ENCODE results near the gene NEDD4L.

NEDD4L gene

GRCh38 chr18:58096658-58097057, 52.6 kb downstream of the NEDD4L start:
- Histone ChIP-seq H3K36me3 (ENCODE audit: insufficient read depth, low read length) (no peaks in the 10 kb centered on the region), H3K4me3 (ENCODE audit: low read length) (no peak overlapping the region), H3K9me3 (ENCODE audit: insufficient read depth, low read depth, low read length) (no peaks in the 10 kb centered on the region), H3K27ac (ENCODE audit: low read depth, low read length) (no peak overlapping the region), H3K27me3 (ENCODE audit: insufficient read depth, low read length) (no peaks in the 10 kb centered on the region), H3K4me1 (ENCODE audit: insufficient read depth, low read length) (peaks cover 52% of the 10 kb centered on the region), H3K9ac (ENCODE audit: low read depth, low read length) (no peak overlapping the region)
- 94% methylated on average over 1 of the region's 1 CpG for WGBS

- no peaks in the 10 kb centered on the region for H3K9me3 ChIP-seq (ENCODE audit: insufficient read depth, low read depth, low read length)
- no peaks in the 10 kb centered on the region for H3K27me3 ChIP-seq (ENCODE audit: insufficient read depth, low read length)
- no peaks in the 10 kb centered on the region for H3K36me3 ChIP-seq (ENCODE audit: insufficient read depth, low read length)
- WGBS: 94% methylated on average over 7 of the region's 8 CpGs
- H3K4me1 ChIP-seq (ENCODE audit: insufficient read depth, low read length): peaks cover 59% of the 10 kb centered on the region
- no peak overlapping the region for H3K4me3 ChIP-seq (ENCODE audit: low read length)
- no peak overlapping the region for H3K27ac ChIP-seq (ENCODE audit: low read depth, low read length)
- H3K9ac ChIP-seq (ENCODE audit: low read depth, low read length): no peak overlapping the region
These were observed 53.3 kb downstream of the NEDD4L start for GRCh38 chr18:58097121-58097906.

- Histone ChIP-seq H3K27me3 (ENCODE audit: insufficient read depth, low read length) (no peaks in the 10 kb centered on the region), H3K27ac (ENCODE audit: low read depth, low read length) (no peak overlapping the region), H3K4me1 (ENCODE audit: insufficient read depth, low read length) (peaks cover 63% of the 10 kb centered on the region), H3K9ac (ENCODE audit: low read depth, low read length) (no peak overlapping the region), H3K9me3 (ENCODE audit: insufficient read depth, low read depth, low read length) (no peaks in the 10 kb centered on the region), H3K4me3 (ENCODE audit: low read length) (no peak overlapping the region), H3K36me3 (ENCODE audit: insufficient read depth, low read length) (no peaks in the 10 kb centered on the region)
- WGBS: over 99% methylated on average over 5 of the region's 5 CpGs
These were observed 53.8 kb downstream of the NEDD4L start for GRCh38 chr18:58097907-58098166.

GRCh38 chr18:58098706-58099105, 54.7 kb downstream of the NEDD4L start:
- no peak overlapping the region for H3K27ac ChIP-seq (ENCODE audit: low read depth, low read length)
- H3K36me3 ChIP-seq (ENCODE audit: insufficient read depth, low read length): no peaks in the 10 kb centered on the region
- H3K4me3 ChIP-seq (ENCODE audit: low read length): no peak overlapping the region
- no peaks in the 10 kb centered on the region for H3K27me3 ChIP-seq (ENCODE audit: insufficient read depth, low read length)
- no peak overlapping the region for H3K9ac ChIP-seq (ENCODE audit: low read depth, low read length)
- WGBS: 91% methylated on average over 3 of the region's 3 CpGs
- peaks cover 59% of the 10 kb centered on the region for H3K4me1 ChIP-seq (ENCODE audit: insufficient read depth, low read length)
- H3K9me3 ChIP-seq (ENCODE audit: insufficient read depth, low read depth, low read length): no peaks in the 10 kb centered on the region

- WGBS: 89% methylated on average over 3 of the region's 3 CpGs
- Histone ChIP-seq H3K9ac (ENCODE audit: low read depth, low read length) (no peak overlapping the region), H3K36me3 (ENCODE audit: insufficient read depth, low read length) (no peaks in the 10 kb centered on the region), H3K27ac (ENCODE audit: low read depth, low read length) (no peak overlapping the region), H3K4me1 (ENCODE audit: insufficient read depth, low read length) (peaks cover 53% of the 10 kb centered on the region), H3K9me3 (ENCODE audit: insufficient read depth, low read depth, low read length) (no peaks in the 10 kb centered on the region), H3K4me3 (ENCODE audit: low read length) (no peak overlapping the region), H3K27me3 (ENCODE audit: insufficient read depth, low read length) (no peaks in the 10 kb centered on the region)
These were observed 56.1 kb downstream of the NEDD4L start for GRCh38 chr18:58100154-58100553.

- Histone ChIP-seq H3K27ac (ENCODE audit: low read depth, low read length) (no peak overlapping the region), H3K27me3 (ENCODE audit: insufficient read depth, low read length) (no peaks in the 10 kb centered on the region), H3K9ac (ENCODE audit: low read depth, low read length) (no peak overlapping the region), H3K4me1 (ENCODE audit: insufficient read depth, low read length) (peaks cover 58% of the 10 kb centered on the region), H3K9me3 (ENCODE audit: insufficient read depth, low read depth, low read length) (no peaks in the 10 kb centered on the region), H3K36me3 (ENCODE audit: insufficient read depth, low read length) (no peaks in the 10 kb centered on the region), H3K4me3 (ENCODE audit: low read length) (no peak overlapping the region)
- 77% methylated on average over 10 of the region's 10 CpGs for WGBS
These were observed 57.3 kb downstream of the NEDD4L start for GRCh38 chr18:58101291-58101794.

GRCh38 chr18:58102018-58102417, 58.0 kb downstream of the NEDD4L start:
- Histone ChIP-seq H3K27me3 (ENCODE audit: insufficient read depth, low read length) (no peaks in the 10 kb centered on the region), H3K4me1 (ENCODE audit: insufficient read depth, low read length) (peaks cover 57% of the 10 kb centered on the region)
- WGBS: 69% methylated on average over 1 of the region's 2 CpGs

GRCh38 chr18:58102875-58103274, 58.8 kb downstream of the NEDD4L start:
- Histone ChIP-seq H3K9me3 (ENCODE audit: insufficient read depth, low read depth, low read length) (no peaks in the 10 kb centered on the region), H3K27me3 (ENCODE audit: insufficient read depth, low read length) (no peaks in the 10 kb centered on the region), H3K36me3 (ENCODE audit: insufficient read depth, low read length) (no peaks in the 10 kb centered on the region), H3K4me3 (ENCODE audit: low read length) (no peak overlapping the region), H3K4me1 (ENCODE audit: insufficient read depth, low read length) (peaks cover 53% of the 10 kb centered on the region), H3K27ac (ENCODE audit: low read depth, low read length) (no peak overlapping the region), H3K9ac (ENCODE audit: low read depth, low read length) (no peak overlapping the region)
- WGBS: 96% methylated on average over 3 of the region's 3 CpGs

More at GRCh38 chr18:58102018-58102417, 58.0 kb downstream of the NEDD4L start:
- H3K4me3 ChIP-seq (ENCODE audit: low read length): no peak overlapping the region
- H3K9ac ChIP-seq (ENCODE audit: low read depth, low read length): no peak overlapping the region
- no peak overlapping the region for H3K27ac ChIP-seq (ENCODE audit: low read depth, low read length)
- H3K9me3 ChIP-seq (ENCODE audit: insufficient read depth, low read depth, low read length): no peaks in the 10 kb centered on the region
- H3K36me3 ChIP-seq (ENCODE audit: insufficient read depth, low read length): no peaks in the 10 kb centered on the region

- Histone ChIP-seq H3K36me3 (ENCODE audit: insufficient read depth, low read length) (no peaks in the 10 kb centered on the region), H3K9ac (ENCODE audit: low read depth, low read length) (no peak overlapping the region), H3K4me3 (ENCODE audit: low read length) (no peak overlapping the region), H3K27ac (ENCODE audit: low read depth, low read length) (no peak overlapping the region), H3K27me3 (ENCODE audit: insufficient read depth, low read length) (no peaks in the 10 kb centered on the region), H3K9me3 (ENCODE audit: insufficient read depth, low read depth, low read length) (no peaks in the 10 kb centered on the region), H3K4me1 (ENCODE audit: insufficient read depth, low read length) (peaks cover 53% of the 10 kb centered on the region)
- WGBS: 89% methylated on average over 6 of the region's 6 CpGs
These were observed 59.4 kb downstream of the NEDD4L start for GRCh38 chr18:58103339-58103985.

- H3K4me3 ChIP-seq (ENCODE audit: low read length): no peak overlapping the region
- peaks cover 52% of the 10 kb centered on the region for H3K4me1 ChIP-seq (ENCODE audit: insufficient read depth, low read length)
- WGBS: 85% methylated on average over 12 of the region's 12 CpGs
These were observed 60.1 kb downstream of the NEDD4L start for GRCh38 chr18:58104096-58104495.

GRCh38 chr18:58105206-58105887, 61.3 kb downstream of the NEDD4L start:
- no peaks in the 10 kb centered on the region for H3K27me3 ChIP-seq (ENCODE audit: insufficient read depth, low read length)
- H3K27ac ChIP-seq (ENCODE audit: low read depth, low read length): no peak overlapping the region
- WGBS: 92% methylated on average over 8 of the region's 10 CpGs

More at GRCh38 chr18:58104096-58104495, 60.1 kb downstream of the NEDD4L start:
- no peak overlapping the region for H3K9ac ChIP-seq (ENCODE audit: low read depth, low read length)
- H3K27ac ChIP-seq (ENCODE audit: low read depth, low read length): no peak overlapping the region
- no peaks in the 10 kb centered on the region for H3K9me3 ChIP-seq (ENCODE audit: insufficient read depth, low read depth, low read length)
- H3K36me3 ChIP-seq (ENCODE audit: insufficient read depth, low read length): no peaks in the 10 kb centered on the region
- H3K27me3 ChIP-seq (ENCODE audit: insufficient read depth, low read length): no peaks in the 10 kb centered on the region

More at GRCh38 chr18:58105206-58105887, 61.3 kb downstream of the NEDD4L start:
- Histone ChIP-seq H3K9me3 (ENCODE audit: insufficient read depth, low read depth, low read length) (no peaks in the 10 kb centered on the region), H3K36me3 (ENCODE audit: insufficient read depth, low read length) (no peaks in the 10 kb centered on the region), H3K4me3 (ENCODE audit: low read length) (no peak overlapping the region), H3K9ac (ENCODE audit: low read depth, low read length) (no peak overlapping the region), H3K4me1 (ENCODE audit: insufficient read depth, low read length) (peaks cover 47% of the 10 kb centered on the region)
